Esophagus squamous epithelium (tissue), 5 donors: Measurements from ENCODE around the gene DOCK3. TPM values are rescaled to one million over a fixed set of nuclear protein-coding genes. Genes with fewer than 3 reads are reported as not detected.

Experiments used
- DNase-seq: peaks from one replicate; lab custom pipeline; 2025; lab: John Stamatoyannopoulos, UW
- H3K27ac ChIP-seq, 4 donors: fragments of 200-600 bp; sonication (generic); one replicate each; pipeline ENCODE4 v1.5.1; 2016 to 2019; ENCODE audit warnings: mild to moderate bottlenecking in 1 of 4
- H3K27me3 ChIP-seq, 4 donors: fragments of 200-600 bp; sonication (generic); 1 replicate in 3 of 4; 2 replicates in 1 of 4; pipeline versions ENCODE4 v1.5.1 to v1.6.0; 2017 to 2021; ENCODE audit warnings: antibody characterized with exemption in 1 of 4
- H3K36me3 ChIP-seq, 3 donors: fragments of 200-600 bp; sonication (generic); one replicate each; pipeline ENCODE4 v1.5.1; 2016 to 2019
- H3K4me1 ChIP-seq, 3 donors: fragments of 200-600 bp; sonication (generic); one replicate each; pipeline ENCODE4 v1.5.1; 2017 to 2019
- H3K4me3 ChIP-seq, 4 donors: fragments of 200-600 bp; sonication (generic); 1 replicate in 3 of 4; 2 replicates in 1 of 4; pipeline ENCODE4 v1.5.1; 2016 to 2019; ENCODE audit warnings: mild to moderate bottlenecking in 2 of 4, moderate library complexity in 1 of 4
- H3K9me3 ChIP-seq, 3 donors: fragments of 200-600 bp; sonication (generic); one replicate each; pipeline ENCODE4 v1.5.1; 2016 to 2019
- CTCF ChIP-seq, 6 experiments: fragments of 450-650 bp in 4 of 6; fragments of 200-600 bp in 2 of 6; sonication (generic) in 2 of 6; IDR thresholded peaks; one replicate each; pipeline ENCODE4 v1.5.1; 2016 to 2019; ENCODE audit warnings: antibody characterized with exemption in 6 of 6, mild to moderate bottlenecking in 4 of 6, moderate library complexity in 4 of 6
- POLR2A ChIP-seq, 4 donors: fragments of 450-650 bp; IDR thresholded peaks; one replicate each; pipeline ENCODE4 v1.6.1; 2017; ENCODE audit warnings: antibody characterized with exemption in 4 of 4, mild to moderate bottlenecking in 4 of 4, moderate library complexity in 3 of 4
- WGBS, 2 donors: methylation state at CpG; one replicate each; pipeline ENCODE4 v1.1.5; 2018; 5-methylcytosine and 5-hydroxymethylcytosine counted together
- intact Hi-C: fragments of 100-400 bp; cut with DNase I; formaldehyde crosslinking; loops from one replicate; pipeline ENCODE4 v1.15.0; 2022
- total RNA-seq, 4 donors: library from RNA; depleted of rRNA; stranded (reverse); fragments of >200 nt; gene quantifications; one replicate each; pipeline ENCODE4 v1.1.0, GENCODE V29; 2016
- donor health status: DM: yes; HTN: yes; CAD: no.

The DOCK3 gene
- total RNA-seq, 4 donors from 2014 or later, result 0.92 to 1.7 (median 1.4) TPM

GRCh38 chr3:51279448-51279847 is 604.7 kb downstream of the DOCK3 start:
- intact Hi-C loops, result no loop called here
- Histone ChIP-seq H3K4me3 (no peak overlapping the region), H3K9me3 (no peaks in the 10 kb centered on the region), H3K27me3 (no peaks in the 10 kb centered on the region), H3K4me1 (no peaks in the 10 kb centered on the region), H3K27ac (no peak overlapping the region), H3K36me3 (no peaks in the 10 kb centered on the region)
- TF ChIP-seq POLR2A (IDR thresholded peaks at IDR 0.05), result no peak
- no peak for TF ChIP-seq CTCF (IDR thresholded peaks at IDR 0.05)
- 80% methylated on average over 2 of the region's 2 CpGs for WGBS, 2 donors
- no peak for DNase-seq

GRCh38 chr3:51280176-51280575 is 605.4 kb downstream of the DOCK3 start:
- Histone ChIP-seq H3K27ac (no peak overlapping the region), H3K4me1 (no peaks in the 10 kb centered on the region), H3K27me3 (no peaks in the 10 kb centered on the region), H3K9me3 (no peaks in the 10 kb centered on the region), H3K4me3 (no peak overlapping the region), H3K36me3 (no peaks in the 10 kb centered on the region)
- WGBS, 2 donors, result 66 to 81% methylated on average over 3 of the region's 3 CpGs
- TF ChIP-seq CTCF (IDR thresholded peaks at IDR 0.05) (no peak), POLR2A (IDR thresholded peaks at IDR 0.05) (no peak)
- DNase-seq, result no peak
- intact Hi-C loops, result no loop called here

- Histone ChIP-seq H3K27me3 (no peaks in the 10 kb centered on the region), H3K9me3 (no peaks in the 10 kb centered on the region), H3K27ac (no peak overlapping the region), H3K36me3 (no peaks in the 10 kb centered on the region), H3K4me3 (no peak overlapping the region), H3K4me1 (no peaks in the 10 kb centered on the region)
- DNase-seq, result no peak
- intact Hi-C loops, result no loop called here
- WGBS, 2 donors, result 22 to 45% methylated on average over 1 of the region's 1 CpG
- TF ChIP-seq CTCF (IDR thresholded peaks at IDR 0.05), result no peak
- no peak for TF ChIP-seq POLR2A (IDR thresholded peaks at IDR 0.05)
Measured at GRCh38 chr3:51282931-51283330, 608.2 kb downstream of the DOCK3 start.

GRCh38 chr3:51283421-51283820 is 608.7 kb downstream of the DOCK3 start:
- H3K4me3 ChIP-seq, result no peak overlapping the region
- no peaks in the 10 kb centered on the region for H3K9me3 ChIP-seq
- 43 to 78% methylated on average over 1 of the region's 1 CpG for WGBS, 2 donors

GRCh38 chr3:51295625-51296024 is 620.9 kb downstream of the DOCK3 start:
- TF ChIP-seq CTCF (IDR thresholded peaks at IDR 0.05), result no peak
- no peak for TF ChIP-seq POLR2A (IDR thresholded peaks at IDR 0.05)
- Histone ChIP-seq H3K36me3 (no peaks in the 10 kb centered on the region), H3K9me3 (peaks cover 0 to 9% (median 0%) of the 10 kb centered on the region in 3 donors), H3K4me1 (no peaks in the 10 kb centered on the region), H3K27ac (no peak overlapping the region), H3K4me3 (no peak overlapping the region), H3K27me3 (no peaks in the 10 kb centered on the region)
- WGBS, 2 donors, result 35 to 64% methylated on average over 2 of the region's 2 CpGs
- DNase-seq, result no peak
- intact Hi-C loops, result no loop called here

More at GRCh38 chr3:51283421-51283820, 608.7 kb downstream of the DOCK3 start:
- Histone ChIP-seq H3K27me3 (no peaks in the 10 kb centered on the region), H3K27ac (no peak overlapping the region), H3K36me3 (no peaks in the 10 kb centered on the region), H3K4me1 (no peaks in the 10 kb centered on the region)
- TF ChIP-seq POLR2A (IDR thresholded peaks at IDR 0.05) (no peak), CTCF (IDR thresholded peaks at IDR 0.05) (no peak)
- intact Hi-C loops, result no loop called here
- no peak for DNase-seq
